Endothelial cell of umbilical vein (primary cell): ENCODE data around the gene IGF2R.

Experiments
- CTCF ChIP-seq, 2 donors: IDR thresholded peaks; 1 replicate in 1 of 2; 2 replicates in 1 of 2; pipeline ENCODE4 v1.5.1; 2011; ENCODE audit warnings: low read length in 2 of 2, mild to moderate bottlenecking in 2 of 2, moderate library complexity in 2 of 2, control low read depth in 1 of 2, inconsistent platforms in 1 of 2, low read depth in 1 of 2; ENCODE audit not compliant: insufficient read depth in 1 of 2; ENCODE audit errors: extremely low read depth in 1 of 2
- EZH2 ChIP-seq: IDR thresholded peaks from 2 replicates; pipeline ENCODE4 v1.6.1; 2012; ENCODE audit warnings: borderline replicate concordance, low read depth, mild to moderate bottlenecking, moderate library complexity, low read length, inconsistent platforms; ENCODE audit not compliant: severe bottlenecking
- FOS ChIP-seq: IDR thresholded peaks from 2 replicates; pipeline ENCODE4 v1.6.1; 2011; ENCODE audit warnings: mild to moderate bottlenecking, low read length, moderate library complexity, borderline replicate concordance; ENCODE audit not compliant: insufficient read depth
- GATA2 ChIP-seq: IDR thresholded peaks from 2 replicates; pipeline ENCODE4 v1.7.0; 2011; ENCODE audit warnings: low read depth, mild to moderate bottlenecking, moderate library complexity, mixed read lengths, low read length; ENCODE audit not compliant: insufficient read length, insufficient read depth
- MYC ChIP-seq: IDR thresholded peaks from one replicate; pipeline ENCODE4 v1.6.1; 2011; ENCODE audit warnings: mild to moderate bottlenecking, low read depth, low read length
- POLR2A ChIP-seq: IDR thresholded peaks from 2 replicates; pipeline ENCODE4 v1.6.1; 2012; ENCODE audit warnings: low read depth, mild to moderate bottlenecking, control low read depth, low read length

- TF ChIP-seq POLR2A (no peak), CTCF (IDR thresholded peaks at IDR 0.05; ENCODE audit: extremely low read depth in 1 of 2, insufficient read depth in 1 of 2, low read depth in 1 of 2, low read length in 2 of 2) (no peak), EZH2 (no peak), MYC (no peak), FOS (no peak), GATA2 (no peak)
Observed at GRCh38 chr6:159935633-159936032, 33.2 kb upstream of the IGF2R start.
